ENCODE data around the gene PAK5.

PAK5 gene

GRCh38 chr20:9775176-9775575 is 63.7 kb downstream of the PAK5 start:
- DNase-seq: no peak

DNA sequence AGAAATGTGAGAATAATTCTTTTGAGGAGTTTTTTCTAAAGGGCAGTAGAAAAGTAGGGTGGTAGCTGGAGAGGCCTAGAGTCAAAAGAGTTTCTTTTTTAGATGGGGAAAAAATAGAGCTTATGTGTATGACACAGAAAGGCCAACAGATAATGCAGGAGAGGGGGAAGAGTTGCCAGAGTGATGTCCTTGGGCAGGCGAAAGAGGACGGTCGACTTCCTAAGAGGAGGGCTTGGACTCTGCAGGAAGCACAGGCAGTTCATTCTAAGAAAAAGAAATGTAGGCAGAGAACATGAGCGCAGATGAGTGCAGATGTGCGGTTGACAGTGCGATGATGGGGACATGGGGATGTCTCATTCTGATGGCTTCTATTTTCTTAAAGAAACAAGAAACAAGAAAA is 68.9 kb downstream of the PAK5 start:
- no peak for DNase-seq

DNA sequence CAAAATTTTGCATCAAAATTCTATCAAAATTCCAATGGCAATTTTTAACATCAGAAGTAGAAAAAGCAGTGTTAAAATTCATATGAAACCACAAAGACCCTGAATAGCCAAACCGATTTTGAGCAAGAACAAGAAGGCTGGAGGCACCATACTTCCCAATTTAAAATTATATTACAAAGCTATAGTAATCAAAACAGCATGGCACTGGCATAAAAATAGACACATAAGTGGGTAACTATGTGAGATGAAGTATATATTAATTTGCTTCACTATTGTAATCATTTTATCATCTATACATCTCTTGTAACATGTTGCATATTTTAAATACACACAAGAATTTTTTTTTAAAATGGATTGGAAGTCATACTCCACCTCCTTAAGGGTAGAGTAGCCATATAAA is 77.4 kb downstream of the PAK5 start:
- DNase-seq: no peak

DNA sequence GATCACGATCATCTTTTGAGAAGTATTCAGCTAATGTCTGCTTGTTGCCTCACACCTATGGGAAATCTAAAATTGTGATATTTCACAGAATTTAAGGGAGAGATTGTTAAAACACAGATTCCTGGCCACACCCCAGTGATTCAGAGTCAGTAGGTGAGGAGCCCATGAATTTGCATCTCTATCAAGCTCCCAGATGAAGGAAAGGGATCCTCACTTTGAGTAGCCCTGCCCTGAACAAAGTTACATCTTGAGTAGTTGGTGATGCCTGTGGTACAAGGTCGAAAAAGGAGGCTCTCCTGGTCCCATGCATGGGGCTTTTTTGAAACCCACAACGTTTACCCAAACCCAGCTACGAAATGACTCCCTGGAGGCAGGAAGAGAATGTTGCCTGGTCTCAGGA is 79.5 kb downstream of the PAK5 start:
- no peak for DNase-seq

DNA sequence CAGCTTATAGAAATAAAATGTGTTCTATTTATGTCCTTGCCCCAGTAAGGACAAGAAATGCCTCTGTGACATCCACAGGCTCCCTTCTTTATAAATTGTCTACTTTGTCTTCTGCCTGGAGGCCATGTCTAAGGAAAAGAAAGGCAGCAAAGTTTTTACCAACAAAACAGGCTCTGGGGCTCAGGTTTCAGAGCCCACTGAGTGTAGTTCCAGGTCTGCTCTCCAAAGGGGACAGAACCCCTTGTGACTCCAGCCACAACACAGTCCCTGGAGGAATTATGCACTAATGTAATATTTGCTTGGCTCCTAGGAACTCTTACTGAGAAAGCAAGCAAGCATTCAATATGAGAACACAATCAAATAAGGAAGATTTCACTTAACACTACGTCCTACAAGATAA is 80.1 kb downstream of the PAK5 start:
- DNase-seq: no peak

DNA sequence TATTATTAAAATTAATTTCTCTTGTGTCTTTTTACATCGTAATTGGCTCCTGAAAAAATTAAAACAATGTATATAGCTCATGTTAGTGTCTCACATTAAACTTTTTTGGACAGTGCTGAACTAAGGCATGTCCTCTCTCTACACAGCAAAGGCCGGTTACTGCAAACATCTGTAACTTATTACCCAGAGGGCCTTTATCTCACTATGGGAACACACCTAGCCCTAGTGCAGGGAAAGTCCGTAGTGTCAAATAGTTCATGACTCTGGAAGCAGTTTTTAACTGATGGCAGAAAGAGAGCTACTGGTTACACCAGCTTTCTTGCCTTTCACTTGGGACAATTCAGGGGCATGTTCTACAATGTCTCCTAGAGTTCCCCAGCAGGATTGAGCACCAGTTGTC is 82.2 kb downstream of the PAK5 start:
- no peak for DNase-seq

DNA sequence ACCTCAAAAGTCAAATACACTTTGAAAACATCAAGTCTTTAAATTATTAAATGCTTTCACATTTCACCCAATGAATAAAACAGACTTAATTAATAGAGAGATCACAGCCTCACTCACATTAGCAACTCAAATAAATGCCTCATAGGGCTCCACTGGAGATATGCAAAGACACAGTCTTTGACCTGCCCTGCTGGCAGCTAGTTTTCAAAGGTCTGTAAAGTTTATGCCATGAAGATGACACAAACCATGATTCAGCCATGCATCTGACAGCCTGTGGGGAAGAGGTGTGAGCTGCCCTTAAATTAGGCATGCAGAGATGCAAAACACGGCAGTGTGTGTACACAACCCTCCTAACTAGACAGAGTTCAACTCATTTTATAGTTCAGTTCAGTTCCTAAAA is 83.6 kb downstream of the PAK5 start:
- DNase-seq: no peak

DNA sequence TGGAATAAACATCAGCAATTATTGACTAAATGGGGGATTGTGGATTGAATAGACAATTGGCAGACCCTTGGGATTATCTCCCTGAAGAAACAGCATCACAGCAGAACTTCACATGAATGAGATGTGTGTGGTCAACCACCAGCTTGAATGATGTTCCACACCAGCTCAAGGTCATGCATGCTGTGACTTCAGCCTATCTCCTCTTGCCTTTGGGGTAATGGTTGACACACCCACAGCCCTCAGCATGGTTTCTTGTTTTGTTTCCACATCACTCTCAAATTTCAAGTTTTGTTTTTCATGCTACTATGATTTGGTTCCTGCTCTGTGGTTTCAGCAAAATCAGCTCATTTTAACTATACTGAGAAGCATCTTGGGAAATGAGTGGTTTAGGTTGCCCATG is 94.3 kb downstream of the PAK5 start:
- DNase-seq: no peak

GRCh38 chr20:9743871-9744270 is 95.0 kb downstream of the PAK5 start:
- DNase-seq: no peak

- no peak for DNase-seq
These were observed 96.1 kb downstream of the PAK5 start for GRCh38 chr20:9742821-9743220.

GRCh38 chr20:9741996-9742395 is 96.9 kb downstream of the PAK5 start:
- DNase-seq: no peak

GRCh38 chr20:9740486-9740885 is 98.4 kb downstream of the PAK5 start:
- no peak for DNase-seq

- no peak for DNase-seq
These were observed 98.9 kb downstream of the PAK5 start for GRCh38 chr20:9739991-9740390.

GRCh38 chr20:9736373-9736772 is 102.5 kb downstream of the PAK5 start:
- DNase-seq: peak in 3 of 4 experiments; percentile 1 to 42 (median 32)

- no peak for DNase-seq
These were observed 115.2 kb downstream of the PAK5 start for GRCh38 chr20:9723501-9724202.

- no peak for DNase-seq
These were observed 127.0 kb downstream of the PAK5 start for GRCh38 chr20:9711872-9712271.

- DNase-seq: no peak
These were observed 128.2 kb downstream of the PAK5 start for GRCh38 chr20:9710685-9711084.

DNA sequence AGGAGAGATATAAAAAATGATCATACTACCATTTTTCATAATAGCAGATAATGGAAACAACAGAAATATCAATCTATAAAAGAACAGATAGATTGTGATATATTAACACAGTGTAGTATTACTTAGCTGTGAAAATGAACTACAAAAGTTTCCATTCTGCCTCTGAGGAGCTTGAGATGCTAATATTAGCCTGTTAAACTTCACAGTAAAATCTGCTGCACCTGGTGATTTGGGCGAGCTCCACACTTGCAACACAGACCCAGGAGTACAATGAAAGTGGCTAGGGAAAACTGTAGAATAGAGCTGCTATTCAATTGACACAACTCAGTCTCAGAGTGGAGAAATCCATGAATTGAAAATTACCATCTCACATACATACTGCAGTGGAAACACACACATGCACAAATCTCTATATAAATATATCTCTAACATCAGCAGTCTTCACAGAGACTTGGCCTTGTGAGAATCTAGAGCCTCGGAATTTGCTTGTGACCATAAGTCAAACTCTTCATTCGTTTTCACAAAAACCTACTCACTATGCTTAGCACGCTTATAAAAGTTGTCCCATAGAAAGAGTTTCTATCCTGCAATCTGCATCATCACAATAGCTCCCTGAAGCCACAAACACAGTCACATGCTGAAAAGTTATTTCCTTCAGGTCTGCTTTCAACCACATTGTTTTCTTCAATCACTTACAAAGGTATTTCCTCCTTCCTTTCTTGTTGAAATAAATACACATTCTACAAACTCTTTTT is 133.0 kb downstream of the PAK5 start:
- no peak for DNase-seq

DNA sequence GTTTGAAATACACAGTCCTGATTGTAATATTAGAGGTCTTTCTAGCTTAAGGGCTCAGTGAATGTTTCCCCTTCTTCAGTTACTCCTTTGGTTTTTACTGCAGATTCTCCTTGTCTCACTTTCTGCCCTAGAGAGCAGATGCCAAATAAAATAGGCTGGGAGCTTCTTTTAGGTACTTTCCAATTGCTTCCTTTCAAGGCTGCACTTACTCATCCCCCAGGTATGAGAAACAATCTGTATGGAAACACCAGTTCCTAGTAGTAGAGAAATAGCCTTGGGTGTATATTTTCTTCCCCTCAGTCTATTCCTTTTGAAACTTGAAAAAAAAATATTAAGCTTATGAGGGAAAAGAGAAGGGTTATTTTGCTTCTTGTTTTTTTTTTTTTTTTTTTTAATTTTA is 139.7 kb downstream of the PAK5 start:
- no peak for DNase-seq

DNA sequence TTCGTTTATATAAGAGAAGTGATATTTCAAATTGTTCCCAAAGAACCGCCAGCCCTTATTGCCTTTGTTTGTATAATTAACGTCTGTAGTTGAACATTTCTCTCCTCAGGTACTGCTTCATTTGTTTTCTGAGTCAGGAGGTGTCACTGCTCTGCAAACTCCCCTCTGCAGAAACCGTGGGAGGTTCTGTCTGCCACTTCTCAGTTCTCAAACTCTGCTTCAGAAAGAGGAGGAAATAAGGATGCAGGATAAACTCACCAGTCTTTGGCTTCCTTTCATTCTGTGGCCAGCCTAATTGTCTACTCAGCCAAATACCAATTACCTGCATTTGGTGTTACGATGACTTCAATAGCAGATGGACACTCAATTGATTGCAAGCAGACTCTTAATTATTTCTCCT is 149.8 kb downstream of the PAK5 start:
- no peak for DNase-seq

- no peak for DNase-seq
These were observed 152.0 kb downstream of the PAK5 start for GRCh38 chr20:9686866-9687265.

DNA sequence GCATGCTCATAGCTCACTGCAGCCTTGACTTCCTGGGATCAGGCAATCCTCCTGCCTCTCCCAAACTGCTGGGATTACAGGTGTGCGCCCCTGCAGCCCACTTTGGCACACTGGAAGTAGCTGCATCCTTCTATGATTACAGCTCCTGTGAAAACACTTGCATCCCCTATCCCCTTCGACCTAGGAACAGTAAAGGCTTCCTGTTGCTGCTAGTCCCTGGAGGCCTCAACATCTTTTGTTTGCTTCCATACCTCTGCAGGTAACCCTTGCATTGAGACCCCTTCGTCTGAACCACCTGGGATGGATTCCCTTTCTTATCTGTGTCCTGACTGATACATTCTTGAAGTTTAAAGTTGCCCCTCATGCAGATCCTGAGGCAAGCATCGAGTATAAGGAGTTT is 152.4 kb downstream of the PAK5 start:
- no peak for DNase-seq

DNA sequence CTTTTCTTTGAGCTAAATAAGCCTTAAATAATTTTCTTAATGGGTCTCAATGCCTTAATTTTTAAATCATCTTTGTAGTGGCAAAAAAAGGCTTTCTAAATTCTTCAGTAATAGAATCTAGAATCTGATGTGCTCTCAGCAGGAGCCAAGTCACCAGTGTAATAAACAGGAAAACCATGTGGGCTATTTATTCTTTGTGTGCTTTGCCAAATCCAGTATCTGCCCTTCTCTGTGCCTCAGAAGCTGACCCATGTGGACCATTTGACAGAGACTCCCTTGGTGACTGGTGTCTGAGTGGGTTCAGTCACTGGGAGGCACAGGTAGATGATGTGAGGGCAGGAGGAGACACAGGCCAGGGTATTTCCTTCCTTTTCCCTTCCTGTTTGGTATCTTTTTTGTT is 152.9 kb downstream of the PAK5 start:
- DNase-seq: no peak

DNA sequence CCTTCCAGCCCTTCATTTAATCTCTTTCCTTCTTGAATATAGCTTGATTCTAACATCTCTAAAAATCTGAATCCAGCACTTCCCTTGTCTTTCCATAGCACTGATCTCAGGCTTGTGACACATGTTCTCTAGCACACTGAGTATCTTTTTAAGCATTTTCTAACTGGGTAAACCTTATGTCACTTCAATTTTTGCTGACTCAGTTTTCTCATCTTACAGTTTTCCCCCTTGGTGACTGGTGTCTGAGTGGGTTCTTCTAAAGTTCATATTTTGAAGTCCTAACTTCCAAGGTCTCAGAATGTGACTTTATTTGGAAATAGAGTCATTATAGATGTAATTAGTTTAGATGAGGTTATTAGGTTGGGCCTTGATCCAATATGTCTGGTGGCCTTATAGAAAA is 153.9 kb downstream of the PAK5 start:
- DNase-seq: no peak

Measured in suppressor macrophage (primary cell).